Measurements from ENCODE around the gene RMDN3.

DNA sequence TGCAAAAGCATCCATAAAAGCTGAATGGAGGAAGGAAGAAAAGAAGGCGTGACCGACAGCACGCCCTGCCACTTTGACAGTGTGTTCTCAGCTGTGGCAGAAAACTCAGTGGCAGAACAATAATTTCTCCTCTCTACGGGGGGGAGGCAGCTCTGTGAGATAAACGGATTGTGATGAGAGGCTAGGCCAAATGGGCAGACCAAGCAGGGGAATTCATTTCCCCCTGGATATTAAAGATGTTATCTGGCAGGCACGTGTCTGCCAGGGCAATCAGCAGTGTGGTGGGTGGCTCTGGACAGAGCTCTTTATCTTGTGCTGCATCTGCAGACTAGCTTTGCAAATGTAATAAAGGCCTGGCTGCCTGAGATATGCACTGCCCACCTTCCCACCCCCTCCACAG lies 1.9 kb upstream of the RMDN3 start:
- TF ChIP-seq, protein P1, sequence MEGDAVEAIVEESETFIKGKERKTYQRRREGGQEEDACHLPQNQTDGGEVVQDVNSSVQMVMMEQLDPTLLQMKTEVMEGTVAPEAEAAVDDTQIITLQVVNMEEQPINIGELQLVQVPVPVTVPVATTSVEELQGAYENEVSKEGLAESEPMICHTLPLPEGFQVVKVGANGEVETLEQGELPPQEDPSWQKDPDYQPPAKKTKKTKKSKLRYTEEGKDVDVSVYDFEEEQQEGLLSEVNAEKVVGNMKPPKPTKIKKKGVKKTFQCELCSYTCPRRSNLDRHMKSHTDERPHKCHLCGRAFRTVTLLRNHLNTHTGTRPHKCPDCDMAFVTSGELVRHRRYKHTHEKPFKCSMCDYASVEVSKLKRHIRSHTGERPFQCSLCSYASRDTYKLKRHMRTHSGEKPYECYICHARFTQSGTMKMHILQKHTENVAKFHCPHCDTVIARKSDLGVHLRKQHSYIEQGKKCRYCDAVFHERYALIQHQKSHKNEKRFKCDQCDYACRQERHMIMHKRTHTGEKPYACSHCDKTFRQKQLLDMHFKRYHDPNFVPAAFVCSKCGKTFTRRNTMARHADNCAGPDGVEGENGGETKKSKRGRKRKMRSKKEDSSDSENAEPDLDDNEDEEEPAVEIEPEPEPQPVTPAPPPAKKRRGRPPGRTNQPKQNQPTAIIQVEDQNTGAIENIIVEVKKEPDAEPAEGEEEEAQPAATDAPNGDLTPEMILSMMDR (IDR thresholded peaks at IDR 0.05; ENCODE audit: poor library complexity) = no peak
- no peak for TF ChIP-seq EZH2 (IDR thresholded peaks at IDR 0.05; ENCODE audit: borderline replicate concordance)
